HG03025 (cell line): ENCODE data around the gene HOTAIR.

Source experiments
- ATAC-seq: cut with Tn5 transposase; IDR thresholded peaks from one replicate; pipeline ENCODE4 v1.9.1; 2021; ENCODE audit warnings: mild to moderate bottlenecking, moderate library complexity; ENCODE audit not compliant: unreplicated experiment, low FRiP score

HOTAIR gene

DNA sequence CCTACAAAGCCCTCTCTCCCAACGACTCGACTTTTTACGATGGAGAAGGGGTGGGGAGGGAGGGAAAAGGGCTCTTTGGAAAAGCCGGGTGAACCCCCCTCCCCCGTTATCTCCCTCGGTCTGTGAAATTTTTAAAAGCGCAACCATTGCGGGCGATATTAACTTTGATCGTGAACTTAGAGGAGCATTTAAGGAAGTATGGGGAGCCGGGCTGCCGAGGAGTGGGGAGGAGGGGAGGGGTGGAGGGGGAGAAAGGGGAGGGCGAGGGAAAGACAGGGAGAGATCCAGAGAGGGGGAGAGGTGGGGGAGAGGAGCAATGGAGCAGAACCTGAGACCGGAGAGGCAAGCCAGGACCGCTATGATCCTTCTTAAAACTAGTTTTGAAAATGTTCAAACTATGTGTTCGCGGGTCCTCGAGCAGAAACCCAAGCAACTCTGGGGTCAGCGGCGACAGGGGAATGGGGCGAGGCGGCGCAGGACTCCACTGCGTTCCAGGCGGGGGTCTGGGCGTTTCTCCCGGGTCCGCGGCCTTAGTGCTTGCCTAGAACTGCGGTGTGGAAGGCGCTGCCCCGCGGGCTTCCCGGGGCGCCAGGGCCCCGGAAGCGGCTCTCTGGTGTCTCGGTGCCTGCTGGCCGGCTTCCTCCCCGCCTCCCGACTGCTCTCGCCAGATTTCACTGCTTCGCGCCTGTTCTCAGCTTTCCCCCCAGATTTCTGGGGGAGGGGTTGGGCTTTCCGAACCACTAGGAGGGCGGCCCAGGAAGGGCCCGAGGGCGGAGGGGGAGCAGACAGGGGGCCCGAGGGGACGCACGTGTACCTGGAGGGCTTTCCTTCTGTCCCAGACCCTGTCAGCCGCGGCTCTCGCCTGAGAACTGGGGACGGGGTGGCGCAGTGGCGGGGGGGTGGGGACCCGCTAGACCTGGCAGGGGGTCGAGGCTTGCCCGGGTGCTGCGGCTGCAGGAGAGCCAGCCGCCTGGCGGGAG, at the start of gene HOTAIR:
Gene HOTAIR, minus strand, starts transcription at position 871 of the 980 bp plus-strand sequence.
- no peak for ATAC-seq

DNA sequence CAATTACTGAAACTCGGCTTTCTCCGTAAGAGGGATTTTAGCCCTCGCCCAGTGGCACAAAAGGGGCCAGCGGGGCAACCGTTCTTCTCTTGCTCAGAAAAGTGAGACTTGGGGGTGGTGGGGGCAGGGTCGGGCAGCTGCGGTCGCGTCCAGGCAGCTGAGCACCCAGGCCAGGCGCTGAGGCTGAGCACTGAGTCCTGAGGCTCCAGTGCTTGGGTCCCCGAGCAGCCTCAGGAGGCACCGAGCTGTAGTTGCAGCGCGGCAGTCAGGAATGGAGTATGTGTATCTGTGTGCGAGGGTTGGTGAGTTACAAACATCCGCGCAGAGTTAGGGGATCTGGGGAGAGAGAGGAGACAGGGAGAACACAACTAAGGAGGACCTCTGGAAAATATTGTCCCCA, 49.4 kb upstream of the HOTAIR start:
- ATAC-seq: no peak

GRCh38 chr12:54022960-54023884, 48.5 kb upstream of the HOTAIR start:
- no peak for ATAC-seq

GRCh38 chr12:54021432-54022013, 46.8 kb upstream of the HOTAIR start:
- ATAC-seq: no peak

DNA sequence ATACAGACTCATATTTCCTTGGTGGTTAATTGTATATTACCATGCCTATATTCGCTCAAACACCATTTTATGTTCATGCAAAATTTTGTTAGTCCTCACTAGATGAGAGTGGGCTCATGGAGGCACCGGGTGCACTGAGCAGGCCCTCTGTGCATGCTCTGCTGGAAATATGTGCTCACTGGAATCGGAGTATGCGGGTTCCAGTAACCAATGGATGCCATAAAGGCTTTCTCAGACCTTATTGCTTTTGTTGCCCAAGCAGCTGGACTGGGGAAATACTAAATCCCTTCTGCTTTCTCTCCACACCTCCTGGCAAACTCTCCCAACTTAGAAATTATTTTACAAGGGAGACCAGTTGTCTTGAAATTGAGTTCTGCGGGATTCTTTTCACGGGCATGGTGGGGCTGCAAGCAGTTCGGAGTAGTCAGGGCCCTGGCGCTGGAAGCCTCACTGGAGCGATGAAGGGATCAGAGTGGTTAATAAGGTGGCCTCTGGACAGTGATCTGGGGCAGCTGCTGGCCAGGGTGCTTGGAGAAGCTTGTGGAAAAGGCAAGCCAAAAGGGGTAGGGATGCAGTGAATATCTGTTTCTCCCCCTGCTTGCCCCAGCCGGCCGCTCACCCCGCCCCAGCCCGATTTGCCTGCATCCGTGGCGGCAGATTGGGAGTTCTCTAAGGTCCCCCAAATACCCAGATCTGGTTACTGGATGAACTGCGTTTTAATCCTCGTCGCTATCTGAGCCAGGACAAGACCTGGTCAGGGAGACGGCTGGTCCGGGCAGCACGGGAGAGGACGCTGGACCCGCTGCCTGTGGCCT, 46.0 kb upstream of the HOTAIR start:
- ATAC-seq: no peak

DNA sequence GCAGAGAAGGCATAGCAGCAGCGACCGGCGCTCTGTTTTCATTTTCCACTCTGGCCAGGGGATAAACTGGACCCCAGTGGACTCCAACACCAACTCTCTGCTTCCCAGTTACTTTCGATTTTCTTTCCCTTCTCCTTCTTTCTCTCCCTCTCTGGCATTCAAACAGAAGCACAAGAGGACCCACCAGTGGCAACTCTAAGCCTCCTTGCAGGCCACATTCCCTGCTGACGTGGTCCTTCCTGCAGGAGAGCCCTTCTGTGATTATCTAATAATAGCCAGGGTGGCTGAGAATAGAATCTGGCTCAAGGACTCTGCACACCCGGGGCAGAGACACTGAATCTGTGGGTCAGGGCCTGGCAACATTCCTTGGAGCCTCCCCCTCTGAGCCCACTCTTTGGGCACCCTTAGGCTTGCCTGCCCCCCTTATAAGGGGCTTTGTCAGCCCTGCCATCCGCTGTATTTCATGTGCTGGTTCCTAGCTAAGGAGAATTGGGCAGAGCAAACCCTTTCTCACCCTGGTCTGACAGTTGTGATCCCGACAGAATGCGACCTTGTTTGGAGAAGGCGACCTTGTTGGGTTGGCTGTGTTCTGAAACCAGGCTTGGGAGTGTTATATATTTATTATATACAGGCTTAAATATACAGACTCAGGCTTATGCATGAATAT, 45.3 kb upstream of the HOTAIR start:
- ATAC-seq: no peak

- ATAC-seq: no peak
Observed at GRCh38 chr12:54019091-54019811, 44.5 kb upstream of the HOTAIR start.

DNA sequence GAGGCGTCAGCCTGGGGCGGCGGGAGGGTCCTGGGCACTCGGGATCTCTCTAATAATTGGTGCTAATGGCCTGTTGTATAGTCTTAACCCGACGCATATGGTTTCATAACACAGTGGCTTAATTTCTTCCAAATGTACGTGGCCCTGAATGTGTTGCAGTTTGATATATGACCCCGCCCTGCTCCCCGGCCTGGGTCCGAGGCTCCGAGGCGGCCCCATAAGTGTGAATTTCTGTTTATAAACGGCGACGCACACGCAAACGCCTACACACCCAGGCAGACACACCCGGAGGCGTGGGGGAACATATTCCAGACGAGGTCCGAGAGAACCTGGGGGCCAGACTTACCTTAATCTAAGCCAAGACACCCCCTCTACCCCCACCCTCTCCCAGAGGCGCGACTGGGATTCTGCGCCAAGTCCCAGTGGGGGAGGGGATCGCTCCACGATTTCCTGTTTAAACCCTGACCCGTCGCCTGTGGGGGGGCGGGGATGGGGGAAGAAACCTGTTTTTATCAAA, 43.8 kb upstream of the HOTAIR start:
- ATAC-seq: no peak

- ATAC-seq: no peak
Observed at GRCh38 chr12:54017878-54018467, 43.2 kb upstream of the HOTAIR start.

DNA sequence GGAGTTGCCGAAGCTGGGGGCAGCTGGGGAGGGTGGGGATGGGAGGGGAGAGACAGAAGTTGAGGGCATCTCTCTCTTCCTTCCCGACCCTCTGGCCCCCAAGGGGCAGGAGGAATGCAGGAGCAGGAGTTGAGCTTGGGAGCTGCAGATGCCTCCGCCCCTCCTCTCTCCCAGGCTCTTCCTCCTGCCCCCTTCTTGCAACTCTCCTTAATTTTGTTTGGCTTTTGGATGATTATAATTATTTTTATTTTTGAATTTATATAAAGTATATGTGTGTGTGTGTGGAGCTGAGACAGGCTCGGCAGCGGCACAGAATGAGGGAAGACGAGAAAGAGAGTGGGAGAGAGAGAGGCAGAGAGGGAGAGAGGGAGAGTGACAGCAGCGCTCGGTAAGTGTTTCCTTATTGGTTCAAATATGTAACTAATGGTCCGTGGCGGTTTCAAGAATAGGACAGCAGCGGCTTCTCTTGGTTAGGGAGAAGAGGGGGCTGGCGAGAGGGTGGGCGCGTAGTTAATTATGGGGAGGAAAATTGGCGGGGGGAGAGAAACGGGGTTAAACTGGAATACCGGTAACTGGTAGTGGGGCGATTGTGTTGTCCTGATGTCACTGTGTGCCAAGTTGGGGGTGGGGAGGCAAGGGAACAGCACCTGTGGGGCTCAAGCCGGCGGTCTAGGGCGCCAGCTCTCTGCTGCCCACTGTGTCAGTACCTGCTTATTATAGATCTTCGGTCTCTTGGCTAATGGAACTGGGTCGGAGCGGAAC, 42.5 kb upstream of the HOTAIR start:
- no peak for ATAC-seq

DNA sequence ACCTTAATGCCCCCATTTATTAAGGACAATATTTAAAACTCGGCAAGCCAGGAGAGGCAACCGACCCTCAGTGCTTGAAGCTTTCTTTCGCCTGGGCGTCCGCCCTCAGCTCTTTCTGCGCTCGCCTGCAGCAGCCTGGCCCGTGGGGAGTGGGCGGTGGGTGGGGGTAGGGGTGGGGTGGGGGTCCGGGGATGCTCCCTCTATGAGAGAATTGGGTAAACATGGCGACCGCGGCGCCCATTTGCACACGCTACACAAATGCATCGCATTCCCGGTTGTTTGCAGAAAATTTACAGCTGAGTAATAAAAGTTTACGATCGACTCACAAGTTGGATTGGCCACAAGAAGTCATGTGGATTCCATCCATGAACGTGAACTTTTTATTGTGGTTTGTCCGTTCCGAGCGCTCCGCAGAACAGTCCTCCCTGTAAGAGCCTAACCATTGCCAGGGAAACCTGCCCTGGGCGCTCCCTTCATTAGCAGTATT, 41.8 kb upstream of the HOTAIR start:
- no peak for ATAC-seq

- ATAC-seq: no peak
Observed at GRCh38 chr12:54016051-54016450, 41.3 kb upstream of the HOTAIR start.

DNA sequence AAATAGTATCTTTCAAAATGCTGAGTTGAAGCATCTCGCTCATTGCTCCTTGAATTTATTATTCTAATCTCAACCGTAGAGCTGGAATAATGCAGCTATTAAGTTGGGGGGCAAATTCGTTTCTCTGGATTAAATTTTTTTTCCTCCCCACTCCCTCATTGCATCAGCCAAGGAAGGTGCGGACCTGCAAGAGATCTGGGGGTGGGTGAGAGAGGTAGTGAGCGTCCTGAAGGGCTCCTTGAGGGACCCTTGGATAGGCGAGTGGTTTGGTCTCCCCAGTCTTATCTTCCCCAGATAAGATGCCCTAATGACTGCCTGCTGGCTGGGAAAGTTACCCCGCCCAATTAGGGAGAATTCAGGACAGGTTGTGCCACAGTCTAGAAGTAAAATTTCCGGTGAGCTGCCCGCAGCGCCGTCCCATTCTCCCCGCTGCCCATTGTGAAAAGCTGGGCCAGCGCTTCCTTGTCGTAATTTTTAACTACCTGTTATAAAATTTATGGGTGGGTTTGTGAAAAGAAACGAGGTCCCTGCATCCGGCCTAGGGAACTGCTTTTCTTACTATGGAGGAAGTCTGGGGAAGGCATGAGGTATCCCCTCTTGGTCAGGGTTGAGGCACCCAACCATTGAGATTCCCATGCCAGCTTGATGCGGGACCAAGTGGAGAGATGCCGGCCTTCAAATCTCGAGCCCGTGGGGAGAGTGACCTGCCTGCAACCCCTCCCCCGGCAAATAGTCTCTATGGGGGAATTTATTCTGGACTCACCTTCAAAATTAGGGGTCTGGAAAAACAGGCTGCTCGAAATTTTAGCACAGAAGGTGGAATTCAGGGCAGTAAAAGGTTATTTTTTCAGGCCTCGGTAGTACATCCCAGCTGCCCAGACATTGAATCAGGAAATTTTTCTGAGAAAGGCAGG, 40.5 kb upstream of the HOTAIR start:
- no peak for ATAC-seq

DNA sequence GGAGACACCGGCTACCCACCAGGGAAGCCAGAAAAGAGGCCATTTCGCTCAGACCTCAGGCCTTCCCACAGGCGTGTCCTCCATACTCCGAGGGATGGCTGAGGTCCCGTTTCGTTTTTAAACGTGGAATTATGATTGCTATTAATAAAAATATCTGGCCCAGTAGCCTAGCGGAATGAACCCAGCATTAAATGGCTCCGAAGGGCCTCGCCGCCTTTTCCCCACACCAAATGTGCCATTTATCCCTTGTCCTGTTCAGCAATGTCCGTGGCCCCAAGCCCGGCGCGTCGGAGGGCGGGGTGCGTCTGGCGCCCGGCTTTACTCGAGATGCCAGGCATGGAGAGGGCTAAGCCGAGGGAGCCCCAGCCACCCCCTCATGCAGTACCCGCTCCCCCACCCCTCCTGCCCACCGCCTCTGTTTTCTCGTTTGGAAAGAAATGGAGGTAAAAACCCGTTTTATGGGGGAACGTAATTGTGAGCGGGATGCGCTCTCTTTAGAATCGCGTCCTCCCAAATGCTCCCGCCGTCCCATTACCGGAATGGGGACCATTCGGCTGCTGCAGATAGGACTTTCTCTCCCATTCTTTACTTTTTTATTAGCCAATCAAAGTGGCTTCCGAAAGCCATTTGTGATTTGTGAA, 39.7 kb upstream of the HOTAIR start:
- ATAC-seq: no peak

DNA sequence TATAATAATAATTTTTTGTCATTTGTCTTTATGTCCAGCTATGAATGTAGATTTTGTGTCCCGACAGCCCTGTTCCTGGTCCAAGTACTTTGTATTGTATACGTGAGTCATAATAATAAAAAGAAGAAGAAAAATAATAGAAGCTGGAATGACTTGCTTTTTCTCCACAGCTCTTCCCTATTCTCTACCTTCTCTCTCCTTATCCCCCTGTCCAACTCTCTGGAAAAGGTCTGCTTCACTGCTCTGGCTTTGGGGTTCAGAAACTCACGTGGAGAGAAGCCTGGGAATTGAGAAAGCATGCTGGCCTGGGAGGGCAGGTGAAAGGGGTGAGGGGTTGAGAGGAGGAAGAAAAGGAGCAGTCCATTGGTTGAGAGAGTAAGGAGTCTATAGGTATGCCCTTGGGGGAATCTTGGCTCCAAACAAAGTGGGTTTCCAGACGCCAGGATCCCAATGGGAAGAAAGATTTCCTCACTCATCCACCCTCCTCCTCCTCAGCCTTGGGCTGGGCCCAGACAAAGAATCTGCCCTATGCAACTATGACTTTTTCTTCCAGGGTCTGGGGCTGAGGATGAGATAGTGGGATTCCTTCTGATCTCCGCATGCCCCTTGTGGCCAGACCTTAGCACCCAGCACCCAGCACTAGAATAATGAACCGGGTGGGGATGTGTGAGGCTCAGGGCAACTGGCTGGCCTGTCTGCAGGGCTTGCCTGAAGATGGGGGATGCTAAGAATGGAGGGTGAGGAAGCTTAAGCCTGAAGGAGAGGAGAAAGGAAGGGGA, 38.1 kb upstream of the HOTAIR start:
- ATAC-seq: no peak
